Measurements from ENCODE around the gene RAMACL. TPM values are rescaled to one million over a fixed set of nuclear protein-coding genes. Genes with fewer than 3 reads are reported as not detected.

Gene RAMACL
- total RNA-seq, 1 donor from 2014 or later, result 0.70 TPM

DNA sequence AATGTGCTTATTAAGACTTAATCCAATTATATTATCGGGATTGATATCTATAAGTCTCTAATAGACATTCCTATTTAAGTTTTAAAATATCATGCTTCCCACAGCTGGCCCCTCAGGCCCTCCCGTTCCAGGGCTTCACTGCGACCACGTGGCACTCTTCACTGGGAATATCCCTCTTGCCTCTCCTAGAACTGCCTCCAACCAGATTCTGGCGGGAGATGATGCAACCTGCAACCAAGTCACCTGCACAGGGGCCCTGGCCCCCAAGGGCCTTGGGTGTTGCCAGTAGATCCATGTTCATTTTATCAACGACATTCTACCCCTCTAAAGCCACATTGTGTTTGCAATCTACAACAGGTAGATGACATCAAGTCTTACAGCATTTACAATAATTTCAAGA, 18.4 kb upstream of the RAMACL start:
- Mint-ChIP-seq H3K27me3 (ENCODE audit: low read depth) (no peaks in the 10 kb centered on the region), H3K27ac (ENCODE audit: unreplicated experiment) (no peak overlapping the region), H3K36me3 (ENCODE audit: low read depth) (peaks cover 15% of the 10 kb centered on the region), H3K4me1 (peaks cover 1% of the 10 kb centered on the region), H3K9me3 (peaks cover 6% of the 10 kb centered on the region), H3K4me3 (no peak overlapping the region)
- no peak for TF ChIP-seq CTCF (conservative IDR thresholded peaks at IDR 0.05)
- no peak for DNase-seq (ENCODE audit: low read depth, low spot score)

DNA sequence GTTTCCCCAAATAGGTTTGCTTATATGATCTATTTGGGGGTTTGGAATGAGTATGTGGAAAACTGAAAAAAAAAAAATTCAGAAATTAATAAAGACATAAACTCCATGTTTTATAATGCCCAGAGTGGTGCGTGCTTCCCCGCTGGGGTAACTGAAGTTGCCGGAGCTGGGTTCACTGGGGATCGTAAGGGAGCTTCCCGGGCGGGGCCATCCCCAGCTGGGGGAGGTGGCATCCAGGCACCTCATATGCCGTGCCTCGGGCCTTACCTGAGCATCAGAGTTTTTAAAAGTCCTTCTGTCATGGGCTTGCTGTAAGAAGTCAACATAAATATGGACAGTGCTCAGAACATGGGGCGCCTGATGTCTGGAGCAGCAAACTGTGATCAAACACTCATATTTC, 17.9 kb upstream of the RAMACL start:
- TF ChIP-seq CTCF (conservative IDR thresholded peaks at IDR 0.05), result no peak
- Mint-ChIP-seq H3K27ac (ENCODE audit: unreplicated experiment) (no peak overlapping the region), H3K9me3 (peaks cover 6% of the 10 kb centered on the region), H3K27me3 (ENCODE audit: low read depth) (no peaks in the 10 kb centered on the region), H3K4me1 (peaks cover 5% of the 10 kb centered on the region), H3K4me3 (no peak overlapping the region), H3K36me3 (ENCODE audit: low read depth) (peaks cover 14% of the 10 kb centered on the region)
- DNase-seq (ENCODE audit: low read depth, low spot score), result no peak

GRCh38 chr6:166603043-166603690, 16.7 kb upstream of the RAMACL start:
- peak overlapping the region; percentile 69 for H3K27ac Mint-ChIP-seq (ENCODE audit: unreplicated experiment)
- no peak for TF ChIP-seq CTCF (conservative IDR thresholded peaks at IDR 0.05)
- H3K4me3 Mint-ChIP-seq, result no peak overlapping the region
- H3K4me1 Mint-ChIP-seq, result peaks cover 16% of the 10 kb centered on the region
- peaks cover 6% of the 10 kb centered on the region for H3K9me3 Mint-ChIP-seq
- DNase-seq (ENCODE audit: low read depth, low spot score), result no peak
- H3K36me3 Mint-ChIP-seq (ENCODE audit: low read depth), result peaks cover 14% of the 10 kb centered on the region
- no peaks in the 10 kb centered on the region for H3K27me3 Mint-ChIP-seq (ENCODE audit: low read depth)

DNA sequence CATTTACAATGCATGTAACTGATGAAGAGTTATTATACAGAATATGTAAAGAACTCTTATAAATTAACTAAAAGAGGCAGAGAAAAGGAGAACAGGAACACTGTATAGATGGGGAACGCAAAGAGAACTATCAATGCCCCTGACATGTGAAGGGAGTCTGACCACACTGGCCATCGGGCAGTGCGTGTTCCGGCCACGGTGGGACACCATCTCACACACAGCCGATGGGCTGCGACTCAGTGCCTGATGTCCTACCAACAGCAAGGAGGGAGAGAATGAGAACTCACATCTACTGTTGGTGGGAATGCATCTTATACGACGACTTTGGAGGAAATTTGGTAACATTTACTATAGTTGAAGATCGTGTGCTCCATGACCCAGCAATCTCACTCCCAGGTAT, 15.5 kb upstream of the RAMACL start:
- Mint-ChIP-seq H3K9me3 (peaks cover 6% of the 10 kb centered on the region), H3K4me3 (no peak overlapping the region), H3K27me3 (ENCODE audit: low read depth) (no peaks in the 10 kb centered on the region), H3K36me3 (ENCODE audit: low read depth) (peaks cover 19% of the 10 kb centered on the region), H3K4me1 (peaks cover 28% of the 10 kb centered on the region), H3K27ac (ENCODE audit: unreplicated experiment) (no peak overlapping the region)
- DNase-seq (ENCODE audit: low read depth, low spot score), result no peak
- no peak for TF ChIP-seq CTCF (conservative IDR thresholded peaks at IDR 0.05)

GRCh38 chr6:166600931-166601330, 14.5 kb upstream of the RAMACL start:
- no peaks in the 10 kb centered on the region for H3K27me3 Mint-ChIP-seq (ENCODE audit: low read depth)
- no peak for TF ChIP-seq CTCF (conservative IDR thresholded peaks at IDR 0.05)
- peaks cover 22% of the 10 kb centered on the region for H3K36me3 Mint-ChIP-seq (ENCODE audit: low read depth)
- DNase-seq (ENCODE audit: low read depth, low spot score), result no peak
- H3K27ac Mint-ChIP-seq (ENCODE audit: unreplicated experiment), result no peak overlapping the region
- peaks cover 6% of the 10 kb centered on the region for H3K9me3 Mint-ChIP-seq
- no peak overlapping the region for H3K4me3 Mint-ChIP-seq
- H3K4me1 Mint-ChIP-seq, result peaks cover 31% of the 10 kb centered on the region

Data from neural crest cell (in vitro differentiated cells).